ENCODE measurements around the gene UBN2.

Gene UBN2

DNA sequence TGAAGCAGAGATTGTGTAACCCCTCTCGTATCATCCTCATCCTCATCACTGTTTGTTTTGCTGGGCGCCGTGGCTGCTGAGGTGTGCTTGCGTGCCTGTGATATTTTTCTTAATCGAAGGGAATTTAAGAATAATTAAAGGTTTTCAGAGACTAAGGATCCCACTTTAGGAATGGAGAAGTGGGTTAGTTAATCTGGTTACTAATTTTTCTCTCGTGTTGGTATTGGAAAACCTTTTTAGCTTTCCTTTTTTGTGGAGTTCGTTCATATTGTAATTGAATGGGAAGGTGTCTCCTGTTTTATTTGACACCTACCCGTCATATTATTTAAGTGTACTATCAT lies 1.3 kb downstream of the UBN2 start:
- DNase-seq (ENCODE audit: low spot score) = peak; percentile 27

DNA sequence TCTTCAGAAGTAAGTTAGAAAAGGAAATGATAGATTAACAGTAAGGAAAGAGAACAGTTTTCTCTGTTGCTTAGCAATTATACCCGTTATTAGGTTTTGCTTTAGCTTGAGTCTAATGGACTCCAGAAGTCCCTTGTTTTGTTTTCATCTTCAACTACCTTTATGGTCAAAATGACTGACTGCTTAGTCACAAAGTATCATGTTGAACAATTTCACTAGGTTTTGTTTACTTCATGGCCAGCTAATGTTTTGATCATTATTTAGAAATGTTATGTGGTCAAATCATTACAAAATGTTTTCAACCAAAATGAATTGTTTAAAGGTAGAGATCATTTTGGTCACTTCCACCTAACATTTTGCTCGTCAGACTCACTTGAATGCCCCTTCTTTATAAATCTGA lies 1.9 kb downstream of the UBN2 start:
- DNase-seq (ENCODE audit: low spot score) = peak; percentile 36

DNA sequence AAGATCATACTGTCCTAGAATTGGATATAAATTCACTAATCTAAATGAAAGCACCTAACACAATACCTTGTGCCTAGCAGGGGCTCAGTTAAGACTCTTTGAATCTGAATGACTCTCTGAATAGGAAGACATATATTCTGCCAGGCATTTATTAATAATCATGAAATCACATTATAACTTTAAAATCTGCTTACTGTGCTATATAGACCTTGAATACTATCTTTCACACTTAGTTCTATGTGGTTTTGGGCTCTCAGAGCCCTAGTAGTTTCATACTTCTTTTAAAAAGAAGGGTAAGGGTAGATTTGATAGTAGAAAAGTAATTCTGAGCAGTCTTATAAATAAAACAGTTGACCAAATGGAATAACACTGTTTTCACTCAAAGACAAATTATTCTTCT lies 10.2 kb downstream of the UBN2 start:
- DNase-seq (ENCODE audit: low spot score) = no peak

DNA sequence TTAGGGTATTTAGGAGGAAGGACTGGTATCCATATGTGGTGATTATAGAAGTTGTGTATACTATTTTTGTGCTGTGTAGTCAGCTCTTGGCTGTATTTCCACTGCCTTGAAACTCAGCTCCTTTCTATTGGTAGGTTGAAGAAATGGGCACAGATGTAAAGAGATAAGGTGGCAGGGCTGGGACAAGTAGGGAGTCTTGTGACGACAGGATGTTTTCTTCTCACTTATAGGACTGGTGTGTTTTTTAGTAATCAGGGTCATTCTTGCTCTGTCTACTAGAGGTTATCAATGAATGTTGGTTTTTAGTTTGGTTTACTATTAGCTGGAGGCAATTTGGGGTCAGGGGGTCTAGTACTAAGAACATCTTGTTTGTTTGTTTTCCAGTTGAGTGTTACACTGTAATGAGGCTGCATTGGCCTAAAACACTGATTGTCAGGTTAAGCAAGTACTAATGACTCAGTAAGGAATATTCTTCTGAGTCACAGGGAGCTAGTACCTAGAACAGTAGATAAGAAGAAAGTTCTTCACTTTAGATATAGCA lies 11.8 kb downstream of the UBN2 start:
- no peak for DNase-seq (ENCODE audit: low spot score)

DNA sequence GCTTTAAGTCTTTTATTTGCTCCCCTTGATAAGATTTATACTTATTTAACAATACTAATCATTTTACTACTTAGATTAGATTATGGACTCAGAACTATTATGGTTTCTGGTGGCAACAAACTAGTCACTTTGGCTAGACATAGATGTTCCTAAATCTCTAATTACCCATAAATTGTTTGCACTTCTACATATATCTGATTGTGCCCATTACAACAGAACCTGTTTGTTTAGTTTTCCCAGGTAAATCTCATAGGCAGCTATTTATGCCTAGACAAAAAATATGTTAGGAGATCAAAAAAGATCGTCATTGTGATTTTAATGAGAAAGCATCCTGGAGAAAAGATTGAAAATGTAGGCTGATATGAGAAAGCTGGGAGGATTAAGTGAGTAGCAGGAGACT lies 14.4 kb downstream of the UBN2 start:
- DNase-seq (ENCODE audit: low spot score) = no peak

DNA sequence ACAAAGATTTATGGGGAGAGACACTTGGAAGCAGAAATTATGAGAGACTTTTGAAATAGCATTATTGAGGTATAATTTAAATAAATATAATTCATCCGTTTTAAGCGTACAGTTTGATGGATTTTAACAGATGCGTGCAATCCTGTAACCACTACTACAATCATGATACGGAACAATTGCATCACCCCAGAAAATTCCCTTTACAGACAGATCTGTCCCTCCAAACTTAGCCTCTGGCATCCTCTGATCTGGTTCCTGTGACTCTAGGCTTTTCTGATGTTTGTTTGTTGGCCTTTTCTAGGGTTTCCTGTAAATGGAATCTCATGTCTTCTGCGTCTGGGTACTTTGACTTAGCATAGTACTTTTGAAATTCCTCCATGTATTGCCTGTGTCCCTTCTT lies 15.5 kb downstream of the UBN2 start:
- DNase-seq (ENCODE audit: low spot score) = no peak

DNA sequence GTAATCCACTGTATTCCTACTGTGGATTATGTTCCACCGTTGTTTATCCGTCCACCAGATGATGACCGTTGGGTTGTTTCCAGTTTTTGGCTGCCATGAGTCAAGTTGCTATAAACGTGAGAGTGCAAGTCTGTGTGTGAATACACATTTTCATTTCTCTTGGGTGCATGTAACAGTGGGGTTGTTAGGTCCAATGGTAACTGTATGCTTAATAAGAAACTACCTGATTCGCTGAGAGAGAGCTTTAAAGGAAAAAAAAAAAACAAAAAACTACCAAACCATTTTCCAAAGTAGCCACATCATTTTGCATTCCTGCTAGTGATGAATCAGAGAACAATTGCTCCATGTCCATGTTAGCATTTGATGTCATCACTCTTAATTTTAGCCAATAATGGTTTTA lies 15.9 kb downstream of the UBN2 start:
- DNase-seq (ENCODE audit: low spot score) = no peak

DNA sequence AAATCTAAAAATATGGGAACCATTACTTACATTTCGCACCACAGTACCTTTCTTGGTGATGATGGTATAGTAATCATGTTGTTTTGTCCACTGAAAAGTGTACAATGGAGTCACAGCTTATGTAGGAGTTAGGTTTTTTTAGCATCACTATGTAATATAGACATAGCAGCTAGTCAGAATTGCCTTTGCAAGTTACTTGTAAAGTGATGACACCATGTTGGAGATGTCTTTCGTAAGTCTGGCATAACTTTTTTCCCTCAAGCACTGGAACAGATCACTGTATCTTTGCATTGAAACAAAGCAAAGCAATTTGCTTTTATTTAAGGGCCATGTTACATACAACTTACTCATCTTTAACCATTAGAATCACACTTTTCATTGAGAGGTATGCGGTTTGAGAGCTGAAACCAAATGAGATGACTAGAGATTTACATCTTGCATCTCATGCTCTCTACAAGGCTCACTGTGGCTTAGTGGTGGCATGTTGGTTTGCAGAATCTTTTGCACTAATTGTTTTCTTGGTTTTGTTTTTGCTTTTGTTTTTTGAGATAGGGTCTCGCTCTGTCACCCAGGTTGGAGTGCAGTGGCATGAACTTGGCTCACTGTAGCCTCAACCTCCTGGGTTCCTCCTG lies 18.3 kb downstream of the UBN2 start:
- DNase-seq (ENCODE audit: low spot score) = no peak

DNA sequence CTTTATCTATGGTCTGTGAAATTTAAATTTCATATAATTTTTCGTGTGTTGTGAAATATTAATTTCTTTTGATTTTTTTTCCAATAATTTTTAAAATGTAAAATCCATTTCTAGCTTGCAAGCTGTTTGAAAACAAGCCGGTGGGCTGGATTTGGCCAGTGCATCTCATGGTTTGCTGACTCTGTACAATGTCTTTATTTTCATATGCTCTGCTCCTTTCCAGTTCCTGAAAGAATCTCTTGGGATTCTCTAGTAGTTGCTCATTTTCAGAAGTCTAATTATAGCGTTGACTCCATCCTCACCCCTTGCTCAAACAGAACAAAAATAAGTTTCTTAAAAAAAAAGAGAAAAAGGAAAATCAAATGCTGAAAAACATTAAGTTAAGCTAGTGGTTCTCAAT lies 21.4 kb downstream of the UBN2 start:
- DNase-seq (ENCODE audit: low spot score) = no peak

DNA sequence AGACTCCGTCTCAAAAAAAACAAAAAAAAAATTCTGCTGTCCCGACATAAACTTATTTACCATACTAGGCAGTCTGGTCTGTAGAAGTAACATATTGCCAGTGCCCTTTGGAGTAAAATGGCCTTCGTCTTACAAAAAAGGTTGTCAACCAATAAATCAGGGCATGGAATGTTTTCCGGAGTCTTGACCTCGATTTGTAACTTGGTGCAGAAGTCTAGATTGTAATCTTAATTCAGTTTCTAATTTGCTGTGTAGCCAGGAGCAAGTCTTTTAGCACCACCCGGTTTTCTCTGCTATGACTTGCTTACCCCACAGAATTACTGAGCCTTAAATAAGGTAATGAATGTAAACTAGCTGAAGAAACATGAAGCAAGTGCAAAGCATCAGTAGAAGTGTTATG lies 23.2 kb downstream of the UBN2 start:
- no peak for DNase-seq (ENCODE audit: low spot score)

DNA sequence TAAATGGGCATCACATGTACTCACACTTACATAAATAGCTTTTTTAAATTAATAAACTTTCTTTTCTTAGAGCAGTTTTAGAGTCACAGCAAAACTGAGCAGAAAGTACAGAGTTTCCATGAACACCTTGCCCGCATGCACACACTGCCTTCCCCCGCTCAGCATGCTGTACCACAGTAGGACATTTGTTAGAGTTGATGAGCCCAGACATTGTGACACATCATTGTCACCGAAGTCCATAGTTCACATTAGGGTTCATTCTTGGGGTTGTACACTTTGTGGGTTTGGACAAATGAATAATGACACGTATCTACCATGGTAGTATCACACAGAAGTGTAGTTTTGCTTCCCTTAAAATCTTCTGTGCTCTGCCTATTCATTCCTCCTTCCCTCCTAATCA lies 23.7 kb downstream of the UBN2 start:
- DNase-seq (ENCODE audit: low spot score) = no peak

DNA sequence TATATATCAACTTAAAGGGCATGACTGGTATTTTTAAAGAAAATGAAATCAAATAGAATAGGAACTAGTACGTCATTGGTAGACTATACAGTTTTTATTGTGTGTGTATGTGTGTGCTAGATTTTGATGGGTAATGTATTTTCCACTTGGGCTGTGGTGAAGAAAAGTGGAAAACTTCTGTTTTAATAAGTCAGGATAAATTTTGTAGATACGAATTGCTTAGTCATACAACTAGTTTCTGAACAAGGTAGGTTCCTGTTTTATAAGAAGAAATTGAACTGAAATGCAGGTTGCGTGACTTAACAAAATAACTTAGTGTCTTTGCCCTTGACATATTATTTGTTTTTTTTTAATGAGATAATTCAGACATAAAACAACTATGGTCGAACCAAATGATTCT lies 24.3 kb downstream of the UBN2 start:
- no peak for DNase-seq (ENCODE audit: low spot score)

DNA sequence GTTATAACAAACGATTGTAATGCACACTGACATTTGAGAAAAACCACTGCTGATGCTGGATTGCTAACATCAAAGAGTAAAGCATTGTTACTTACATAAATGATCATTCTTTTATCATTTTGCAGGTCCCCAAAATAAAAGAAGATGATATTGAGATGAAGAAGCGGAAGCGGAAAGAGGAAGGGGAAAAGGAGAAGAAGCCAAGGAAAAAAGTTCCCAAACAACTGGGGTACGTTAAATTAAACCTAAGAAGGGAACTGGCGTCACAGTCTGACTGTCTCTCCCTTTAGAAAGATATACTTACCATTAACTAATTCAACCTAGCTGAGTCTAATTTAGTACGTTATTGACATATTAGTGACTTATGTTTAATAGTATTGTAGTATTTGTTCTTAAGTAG lies 28.1 kb downstream of the UBN2 start:
- no peak for DNase-seq (ENCODE audit: low spot score)

DNA sequence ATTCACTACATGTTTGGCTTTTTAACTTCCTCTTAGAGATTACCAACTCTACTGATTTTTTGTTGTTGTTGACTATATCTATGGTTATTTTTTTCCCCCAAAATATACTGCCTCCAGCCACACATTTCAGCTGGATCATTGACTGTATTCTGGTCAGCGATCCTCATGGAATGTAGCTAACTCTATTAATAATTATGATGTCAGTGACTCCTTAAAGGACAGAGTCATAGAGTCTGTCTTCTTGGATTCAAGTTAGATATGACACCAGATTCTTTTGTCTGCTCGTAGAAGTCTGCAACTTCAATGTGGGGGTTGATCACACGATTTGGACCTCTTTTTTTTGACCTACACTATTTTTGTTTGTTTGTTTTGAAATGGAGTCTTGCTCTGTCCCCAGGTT lies 33.2 kb downstream of the UBN2 start:
- DNase-seq (ENCODE audit: low spot score) = no peak

DNA sequence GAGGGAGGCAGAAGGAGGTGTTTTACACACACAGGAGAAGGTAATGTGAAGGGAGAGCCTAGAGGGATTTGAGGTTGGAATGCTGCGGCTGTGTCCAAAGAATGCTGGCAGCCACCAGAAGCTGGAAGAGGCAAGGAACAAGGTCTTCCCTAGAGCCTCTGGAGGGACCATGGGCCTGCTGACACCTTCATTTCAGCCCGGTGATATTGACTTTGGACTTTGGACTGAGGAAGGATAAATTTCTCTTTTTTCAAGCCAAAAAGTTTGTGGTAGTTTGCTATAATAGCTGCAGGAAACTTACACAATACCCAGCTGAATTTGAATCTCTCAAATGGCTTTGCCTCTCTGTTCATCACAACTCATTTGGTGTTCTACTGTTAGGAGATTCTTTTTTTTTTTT lies 34.6 kb downstream of the UBN2 start:
- no peak for DNase-seq (ENCODE audit: low spot score)

DNA sequence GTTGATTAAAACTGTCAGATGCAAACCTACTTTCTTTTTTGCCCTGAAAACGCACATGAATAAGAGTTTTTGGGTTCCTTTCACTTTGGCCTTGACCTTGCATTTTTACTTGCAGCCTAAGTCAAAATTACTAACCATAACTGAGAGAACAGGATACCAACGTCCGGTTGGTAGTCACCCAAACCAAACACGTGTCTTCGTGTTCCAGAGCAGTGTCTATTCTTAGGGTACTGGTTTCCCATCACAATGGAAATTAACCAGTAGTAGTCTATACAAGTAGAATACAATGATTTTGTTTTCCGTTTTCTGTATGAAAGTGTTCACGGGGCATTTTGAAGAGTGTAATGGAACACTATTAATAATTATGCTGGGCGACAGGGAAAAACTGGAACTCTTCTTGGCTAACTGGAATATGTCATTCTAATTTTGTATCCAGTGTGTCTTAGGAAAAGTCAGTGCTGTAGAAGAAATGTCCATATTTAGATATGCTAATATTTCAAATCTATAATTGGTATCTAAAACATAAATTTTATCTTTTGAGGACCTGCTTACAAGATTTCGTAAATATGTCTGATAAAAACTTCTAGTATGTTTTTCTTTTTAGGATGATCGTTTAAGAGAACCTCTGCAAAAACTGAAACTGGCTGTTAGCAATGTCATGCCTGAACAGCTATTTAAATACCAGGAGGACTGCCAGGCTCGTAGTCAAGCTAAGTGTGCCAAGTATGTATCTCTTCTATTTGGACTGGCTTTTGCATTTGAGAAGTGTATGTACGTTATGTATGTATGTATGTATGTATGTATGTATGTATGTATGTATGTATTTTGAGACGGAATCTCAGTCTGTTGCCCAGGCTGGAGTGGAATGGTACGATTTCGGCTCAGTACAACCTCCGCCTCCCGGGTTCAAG lies 40.9 kb downstream of the UBN2 start:
- DNase-seq (ENCODE audit: low spot score) = no peak

DNA sequence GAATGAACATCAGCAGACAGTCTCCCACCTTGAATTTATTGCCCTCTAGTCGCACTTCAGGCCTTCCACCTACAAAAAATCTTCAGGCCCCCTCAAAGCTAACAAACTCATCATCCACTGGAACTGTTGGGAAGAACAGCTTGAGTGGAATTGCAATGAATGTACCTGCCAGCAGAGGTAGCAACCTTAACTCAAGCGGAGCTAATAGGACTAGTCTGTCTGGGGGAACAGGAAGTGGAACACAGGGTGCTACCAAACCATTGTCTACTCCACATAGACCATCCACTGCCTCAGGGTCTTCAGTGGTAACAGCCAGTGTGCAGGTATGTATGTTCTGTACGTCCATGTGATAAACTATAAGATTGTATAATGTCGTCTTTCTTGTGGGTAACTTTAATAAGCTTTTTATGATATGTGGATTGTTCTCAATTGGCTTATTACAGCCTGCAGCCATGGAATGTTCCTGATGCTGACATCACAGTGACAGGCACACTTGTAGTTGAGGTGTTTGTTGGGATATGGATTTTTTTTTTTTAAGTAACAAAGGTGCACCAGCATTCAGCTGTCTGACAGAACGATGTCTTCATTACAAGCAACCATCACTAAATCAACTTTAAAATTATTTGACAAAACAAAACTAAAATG lies 53.3 kb downstream of the UBN2 start:
- no peak for DNase-seq (ENCODE audit: low spot score)

DNA sequence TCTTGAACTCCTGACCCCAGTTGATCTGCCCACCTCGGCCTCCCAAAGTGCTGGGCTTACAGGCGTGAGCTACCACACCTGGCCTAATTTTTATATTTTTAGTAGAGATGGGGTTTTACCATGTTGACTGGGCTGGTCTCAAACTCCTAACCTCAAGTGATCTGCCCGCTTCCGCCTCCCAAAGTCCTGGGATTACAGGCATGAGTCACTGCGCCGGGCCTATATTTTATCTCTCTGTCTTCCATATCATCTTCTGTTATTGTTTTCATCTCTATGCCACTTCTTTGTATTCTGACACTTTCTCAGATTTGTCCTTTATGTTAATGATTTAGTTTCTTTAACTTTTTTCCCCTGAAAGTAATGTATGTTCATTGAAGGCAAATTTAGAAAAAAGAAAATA lies 55.1 kb downstream of the UBN2 start:
- DNase-seq (ENCODE audit: low spot score) = no peak

DNA sequence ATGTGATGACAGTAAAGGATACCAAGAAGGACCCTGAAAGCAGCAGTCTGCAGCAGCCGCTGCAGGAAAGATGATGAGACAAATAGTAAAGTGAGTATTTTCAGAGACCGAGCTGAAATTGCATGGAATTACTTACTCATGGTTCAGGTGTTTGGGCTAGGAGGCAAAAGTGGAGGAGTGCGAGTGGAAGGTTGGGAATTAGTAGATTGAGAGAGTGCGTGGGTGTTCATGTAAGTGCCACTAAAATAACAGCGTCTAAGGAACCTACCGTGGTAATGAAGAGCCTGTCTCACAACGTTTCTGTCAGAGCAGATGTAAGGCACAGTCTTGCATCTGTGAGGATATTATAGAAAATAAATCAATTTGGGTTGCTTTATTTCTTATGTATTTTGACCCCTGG lies 61.8 kb downstream of the UBN2 start:
- DNase-seq (ENCODE audit: low spot score) = no peak

DNA sequence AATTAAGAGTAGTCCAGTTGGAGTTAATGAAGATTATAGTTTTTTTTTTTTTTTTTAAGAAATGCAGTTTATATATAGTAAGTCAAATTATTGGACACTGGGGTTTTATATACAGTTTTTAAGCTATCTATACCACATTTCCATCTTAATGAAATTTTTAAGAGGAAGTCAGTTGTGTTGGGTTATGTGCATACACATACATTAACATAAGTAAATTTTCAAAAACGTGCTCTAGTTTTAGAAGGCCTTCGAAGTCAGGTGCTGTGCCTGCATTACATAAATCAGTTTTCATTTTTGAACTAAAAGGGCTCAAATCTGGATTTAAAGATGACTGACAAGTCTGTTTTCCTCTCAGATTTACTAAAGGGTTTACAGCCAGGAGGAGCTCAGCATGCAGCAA lies 62.5 kb downstream of the UBN2 start:
- DNase-seq (ENCODE audit: low spot score) = no peak

DNA sequence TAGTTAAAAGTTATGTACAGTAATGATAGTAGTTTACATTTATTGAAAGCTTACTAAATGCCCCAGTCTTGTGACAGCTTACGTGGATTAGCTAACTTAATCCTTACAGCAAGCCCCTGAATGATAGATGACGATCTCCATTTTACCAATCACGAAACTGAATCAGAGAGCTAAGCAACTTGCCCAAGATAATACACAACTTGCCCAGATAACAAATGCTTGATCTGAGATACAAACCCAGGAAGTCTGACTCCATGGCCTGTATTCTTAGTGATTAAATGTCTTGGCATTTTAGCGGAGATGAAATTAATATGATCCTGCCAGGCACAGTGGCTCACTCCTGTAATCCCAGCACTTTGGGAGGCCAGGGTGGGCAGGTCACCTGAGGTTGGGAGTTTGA lies 63.2 kb downstream of the UBN2 start:
- DNase-seq (ENCODE audit: low spot score) = no peak

DNA sequence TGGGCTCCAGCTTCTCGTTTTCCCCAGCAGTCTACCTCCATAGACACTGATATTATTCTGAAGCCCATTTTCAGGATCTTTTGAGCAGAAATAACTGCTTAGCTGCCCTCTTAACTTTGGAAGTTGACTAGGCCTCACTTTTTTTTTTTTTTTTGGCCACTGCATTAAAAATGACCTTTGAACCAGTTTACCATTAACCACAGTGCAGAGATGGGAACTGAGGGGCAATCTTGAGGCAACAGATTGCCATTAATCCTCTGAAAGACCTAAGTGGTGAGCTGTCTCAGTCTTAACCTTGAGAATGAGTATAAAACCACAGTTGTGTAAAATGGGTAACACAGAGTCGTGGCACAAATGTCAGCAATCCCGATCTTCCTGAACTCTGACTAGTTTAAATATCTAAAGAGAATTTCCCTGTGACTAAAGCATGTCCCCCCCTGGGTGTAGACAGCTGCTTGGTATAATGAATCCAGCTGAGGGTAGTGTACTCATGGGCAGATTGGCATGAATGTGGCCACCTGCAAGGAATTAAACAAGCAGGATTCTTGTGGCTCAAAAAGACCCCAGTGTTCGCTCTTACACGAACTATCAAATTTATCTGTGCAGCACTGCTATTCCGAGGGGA lies 64.0 kb downstream of the UBN2 start:
- DNase-seq (ENCODE audit: low spot score) = no peak

DNA sequence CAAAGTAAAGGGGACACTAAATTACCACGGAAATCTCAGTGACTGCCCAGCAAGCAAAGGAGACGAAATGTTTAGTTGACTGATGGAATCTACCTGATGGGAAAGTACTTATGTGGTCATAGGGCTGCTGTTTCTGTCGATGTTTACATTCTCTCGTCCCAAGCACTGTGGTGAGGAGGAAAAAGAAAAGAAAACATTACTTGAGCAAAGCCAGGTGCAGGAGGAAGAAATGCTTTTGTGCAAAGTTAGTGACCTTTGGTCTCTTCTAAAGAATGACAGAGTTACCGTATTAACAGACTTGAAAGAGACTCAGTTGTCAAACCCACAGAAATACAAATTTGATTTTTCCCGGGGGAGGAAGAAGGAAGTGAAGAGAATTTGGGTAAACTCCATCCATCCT lies 66.8 kb downstream of the UBN2 start:
- no peak for DNase-seq (ENCODE audit: low spot score)
